Esophagus squamous epithelium (tissue), 4 donors: ENCODE results near the gene NLRP12.

Experiments used
- CTCF ChIP-seq, 6 experiments: fragments of 450-650 bp in 4 of 6; fragments of 200-600 bp in 2 of 6; sonication (generic) in 2 of 6; IDR thresholded peaks; one replicate each; pipeline ENCODE4 v1.5.1; 2016 to 2019; ENCODE audit warnings: antibody characterized with exemption in 6 of 6, mild to moderate bottlenecking in 4 of 6, moderate library complexity in 4 of 6
- POLR2A ChIP-seq, 4 donors: fragments of 450-650 bp; IDR thresholded peaks; one replicate each; pipeline ENCODE4 v1.6.1; 2017; ENCODE audit warnings: antibody characterized with exemption in 4 of 4, mild to moderate bottlenecking in 4 of 4, moderate library complexity in 3 of 4

- no peak for TF ChIP-seq CTCF (IDR thresholded peaks at IDR 0.05)
- TF ChIP-seq POLR2A (IDR thresholded peaks at IDR 0.05) = no peak
Measured at GRCh38 chr19:53823380-53824120, 564 bp downstream of the NLRP12 start.
